GM21723 (cell line): ENCODE data around the gene ZNF516.

ENCODE experiments used
- ATAC-seq: cut with Tn5 transposase; IDR thresholded peaks from one replicate; pipeline ENCODE4 v1.9.1; 2021; ENCODE audit warnings: mild to moderate bottlenecking, moderate library complexity; ENCODE audit not compliant: unreplicated experiment

Gene ZNF516

GRCh38 chr18:76368976-76369375 lies 126.1 kb downstream of the ZNF516 start:
- ATAC-seq = no peak

DNA sequence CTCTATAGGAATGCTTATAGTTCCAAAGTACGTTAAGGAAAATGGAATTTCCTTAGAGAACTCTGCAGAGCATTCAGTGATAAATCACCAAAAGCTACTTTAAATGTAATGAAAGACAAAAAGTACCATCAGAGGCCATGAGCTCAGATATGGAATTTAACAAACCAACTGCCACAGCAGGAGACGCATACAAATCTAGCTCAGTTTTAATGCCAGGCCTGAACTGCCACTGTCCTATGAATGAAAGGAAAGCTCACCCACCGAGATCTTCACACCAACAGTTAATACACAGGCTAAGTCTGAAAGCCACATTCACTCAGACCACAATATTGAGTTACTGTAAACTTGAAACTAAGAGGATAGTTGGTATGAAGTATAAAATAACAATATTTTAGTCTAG lies 126.8 kb downstream of the ZNF516 start:
- ATAC-seq = no peak

- no peak for ATAC-seq
These were observed 127.6 kb downstream of the ZNF516 start for GRCh38 chr18:76367168-76368125.

DNA sequence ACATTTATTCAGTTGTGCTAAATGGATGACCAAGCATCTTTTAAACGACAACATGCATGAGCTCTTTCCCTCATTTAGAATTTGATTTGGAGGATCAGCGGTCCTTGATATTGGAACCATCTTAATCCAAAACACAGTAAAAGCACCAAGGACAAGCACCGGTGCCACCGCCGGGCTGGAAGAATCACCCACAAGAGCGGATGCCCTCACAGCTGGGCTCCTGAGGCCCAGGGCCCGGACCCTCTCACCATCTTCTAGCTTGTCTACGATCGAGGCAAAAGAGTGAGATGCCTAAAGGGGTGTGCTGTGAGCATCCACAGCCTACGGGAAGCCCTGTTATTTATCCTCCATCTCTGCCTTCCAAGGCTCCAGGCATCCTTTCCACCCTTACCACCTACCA lies 129.5 kb downstream of the ZNF516 start:
- no peak for ATAC-seq

GRCh38 chr18:76364282-76365259 lies 130.5 kb downstream of the ZNF516 start:
- peak; percentile 93 for ATAC-seq

DNA sequence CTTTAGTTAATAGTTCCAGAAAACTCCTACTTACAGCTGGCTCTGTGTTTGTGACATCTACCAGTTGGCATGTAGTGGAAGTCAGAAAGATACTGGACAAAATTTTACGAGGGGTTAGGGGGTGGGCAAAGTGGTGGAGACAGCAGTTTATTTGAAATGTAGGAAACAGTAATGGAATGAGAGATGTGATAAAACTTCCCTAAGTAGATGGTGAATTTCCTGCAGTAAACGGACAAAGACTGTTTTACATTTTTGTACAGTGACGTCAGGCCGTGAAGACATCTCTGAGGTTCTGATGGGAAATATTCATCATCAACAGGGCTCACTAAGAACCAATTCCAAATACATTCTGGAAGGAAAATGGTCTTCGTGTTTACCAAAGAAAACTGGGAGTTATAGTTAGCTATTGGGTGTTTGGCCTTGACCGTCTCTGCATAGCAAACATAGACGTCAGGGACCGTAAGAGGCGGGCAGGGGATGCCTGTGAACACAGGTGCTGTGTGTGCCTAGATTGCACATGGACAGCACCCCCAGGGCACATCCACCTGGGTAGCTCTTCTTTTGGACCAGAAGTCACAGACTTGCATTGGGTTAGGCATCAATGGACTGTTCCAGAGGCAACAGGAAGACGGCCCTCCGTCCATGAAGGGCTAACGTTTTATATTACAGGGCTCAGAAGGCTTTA lies 131.5 kb downstream of the ZNF516 start:
- peak; percentile 3 for ATAC-seq

DNA sequence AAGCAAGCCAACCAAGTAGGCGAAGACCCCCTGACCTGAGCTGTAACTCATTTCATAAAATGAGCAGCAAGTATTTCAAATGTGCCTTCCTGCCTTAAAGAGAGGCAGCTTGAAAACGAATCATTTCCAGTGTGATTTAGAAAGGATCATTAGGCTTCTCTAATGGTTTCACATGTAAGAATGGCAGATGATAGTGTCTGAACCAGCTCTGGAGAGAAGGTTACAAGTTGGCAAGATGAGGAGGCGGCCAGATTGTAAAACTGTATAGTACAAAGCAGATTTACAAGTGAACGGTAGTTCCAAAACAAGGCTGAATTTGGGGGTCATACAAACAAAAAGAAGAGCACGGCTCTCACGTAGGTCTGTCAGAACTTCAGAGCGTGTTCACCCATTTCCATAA lies 132.4 kb downstream of the ZNF516 start:
- ATAC-seq = no peak

DNA sequence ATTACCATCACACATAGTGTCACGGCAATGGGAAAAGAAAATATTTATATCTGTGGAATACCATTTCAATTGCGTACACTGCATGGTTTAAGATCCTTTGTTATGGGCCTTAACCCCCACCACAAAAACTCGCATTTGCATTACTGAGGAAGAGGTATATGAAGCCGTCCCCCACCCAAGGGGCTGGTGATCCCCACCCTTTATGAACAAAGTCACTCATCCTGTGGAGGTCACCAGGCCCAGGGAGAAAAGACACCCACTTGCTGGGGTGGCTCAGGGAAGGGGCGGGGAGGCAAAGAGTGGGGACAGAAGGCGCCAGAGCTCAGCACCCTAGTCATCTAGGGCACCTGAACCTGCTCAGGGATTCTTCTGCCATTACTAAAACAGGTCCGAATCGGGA lies 133.8 kb downstream of the ZNF516 start:
- ATAC-seq = no peak

DNA sequence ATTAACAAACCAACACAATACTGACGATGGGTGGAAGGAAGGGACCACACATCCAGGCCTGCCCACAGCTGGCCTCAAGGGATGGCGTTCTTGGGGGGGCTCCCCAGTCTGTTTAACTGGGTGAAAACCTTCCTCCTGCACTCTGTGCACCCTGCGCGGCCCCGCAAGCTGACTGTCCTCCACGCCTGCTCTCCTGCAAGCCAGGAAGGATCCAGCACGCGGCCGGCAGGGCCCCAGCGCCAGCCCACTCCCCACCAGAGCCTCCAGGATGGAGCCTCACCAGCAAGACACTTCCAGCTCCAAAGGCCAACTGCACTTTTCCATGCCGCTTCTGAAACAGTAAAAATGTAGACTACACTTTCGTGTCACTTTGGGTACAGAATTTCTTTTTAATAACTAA lies 135.1 kb downstream of the ZNF516 start:
- no peak for ATAC-seq

GRCh38 chr18:76358774-76359173 lies 136.3 kb downstream of the ZNF516 start:
- no peak for ATAC-seq

DNA sequence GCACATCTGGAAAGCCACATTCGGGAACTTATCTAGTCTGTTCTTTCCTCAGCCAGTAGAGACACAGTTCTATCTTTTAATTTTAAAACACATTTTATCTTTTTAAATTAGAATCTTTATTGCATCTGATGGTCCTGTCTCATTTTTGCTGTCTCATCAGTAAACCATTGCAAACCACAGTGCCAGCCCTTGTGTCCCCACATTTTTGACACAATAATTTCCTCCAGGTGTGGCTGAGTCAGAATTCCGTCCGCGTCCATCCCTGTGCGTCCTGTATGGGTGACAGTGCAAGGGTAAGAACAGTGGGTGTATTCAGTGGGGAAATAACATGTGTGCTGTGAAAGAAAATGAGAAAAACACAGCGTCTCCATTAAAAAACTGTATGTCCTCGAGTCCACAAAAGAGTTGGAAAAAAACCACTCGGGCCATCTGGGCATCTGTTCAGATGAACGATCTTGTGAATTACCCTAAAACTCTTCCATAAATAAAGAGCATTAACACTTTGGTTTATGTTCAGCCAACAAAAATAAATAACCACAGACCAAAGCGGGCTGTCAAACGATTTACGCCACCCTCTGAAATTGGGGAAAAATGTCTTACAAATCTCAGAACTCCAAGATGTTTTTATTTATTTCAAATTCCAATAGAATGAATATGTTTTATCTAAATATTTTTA lies 137.3 kb downstream of the ZNF516 start:
- ATAC-seq = no peak

GRCh38 chr18:76357174-76357573 lies 137.9 kb downstream of the ZNF516 start:
- no peak for ATAC-seq

- ATAC-seq = no peak
These were observed 138.4 kb downstream of the ZNF516 start for GRCh38 chr18:76356666-76357065.

DNA sequence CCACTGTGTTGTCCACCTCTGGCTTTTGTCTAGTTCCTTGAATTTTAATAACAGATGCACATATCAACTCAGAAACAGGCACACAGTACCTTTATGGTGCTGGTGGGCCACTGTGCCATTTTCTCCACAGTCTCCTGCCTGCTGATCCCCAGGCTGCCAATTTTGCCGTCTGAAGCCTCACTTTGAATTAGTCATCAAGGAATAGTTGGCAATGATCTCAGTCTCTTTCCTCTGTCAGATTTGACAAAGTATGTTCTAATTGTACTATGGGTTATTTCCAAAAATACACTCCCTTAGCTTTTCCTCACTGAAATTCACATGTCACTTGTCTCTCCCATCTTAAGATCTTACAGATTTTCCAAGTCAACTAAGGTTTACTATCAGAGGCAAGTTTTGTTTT lies 140.7 kb downstream of the ZNF516 start:
- ATAC-seq = no peak

GRCh38 chr18:76353500-76353899 lies 141.5 kb downstream of the ZNF516 start:
- ATAC-seq = no peak

DNA sequence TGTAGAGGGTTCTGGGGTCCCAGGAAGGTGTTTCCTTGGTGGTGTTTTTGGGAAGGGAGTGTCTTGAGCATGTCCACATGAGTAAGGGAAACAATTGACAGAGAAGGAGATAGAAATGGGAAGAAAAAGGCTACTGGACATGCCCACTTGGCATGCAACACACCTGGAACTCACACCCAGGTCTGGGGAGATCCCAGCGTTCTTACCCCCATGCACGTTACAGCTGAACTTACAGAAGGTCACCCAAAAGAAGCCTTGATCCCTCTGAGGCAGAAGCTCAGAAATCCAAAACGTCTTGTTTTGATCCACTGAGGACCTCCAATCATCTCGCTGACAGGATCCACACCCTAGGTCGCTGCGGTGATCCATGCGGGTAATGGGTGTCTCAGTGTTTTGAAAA lies 142.0 kb downstream of the ZNF516 start:
- no peak for ATAC-seq

DNA sequence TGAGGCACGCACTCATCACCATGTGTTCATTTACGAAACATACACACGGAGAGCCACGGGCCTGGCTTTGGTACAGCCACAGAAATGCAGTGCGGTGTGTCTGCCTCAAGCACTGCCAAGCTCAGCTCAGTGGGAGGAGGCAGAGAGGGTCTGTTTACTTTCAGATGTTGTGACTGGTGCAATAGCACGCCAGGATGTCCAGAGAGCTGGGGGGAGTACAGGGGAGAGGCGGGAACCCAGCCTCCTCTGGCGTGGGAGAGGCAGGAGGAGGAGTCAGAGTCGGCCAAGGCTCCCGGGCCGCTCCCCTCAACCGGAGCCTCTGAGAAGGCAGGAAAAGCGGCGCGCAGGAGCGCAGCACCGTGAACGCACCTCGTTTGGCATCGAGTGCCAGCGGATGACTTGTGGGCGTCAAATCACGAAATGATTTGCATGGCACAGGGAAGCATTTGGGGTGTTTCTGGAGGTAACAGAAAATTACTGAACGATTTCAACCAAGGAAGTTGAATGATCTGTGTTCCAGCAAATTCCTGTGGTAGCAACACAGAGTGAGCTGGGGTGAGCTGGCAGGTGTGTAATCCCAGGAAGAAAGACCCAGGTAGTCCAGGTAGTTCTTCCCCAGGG lies 143.0 kb downstream of the ZNF516 start:
- ATAC-seq = no peak

DNA sequence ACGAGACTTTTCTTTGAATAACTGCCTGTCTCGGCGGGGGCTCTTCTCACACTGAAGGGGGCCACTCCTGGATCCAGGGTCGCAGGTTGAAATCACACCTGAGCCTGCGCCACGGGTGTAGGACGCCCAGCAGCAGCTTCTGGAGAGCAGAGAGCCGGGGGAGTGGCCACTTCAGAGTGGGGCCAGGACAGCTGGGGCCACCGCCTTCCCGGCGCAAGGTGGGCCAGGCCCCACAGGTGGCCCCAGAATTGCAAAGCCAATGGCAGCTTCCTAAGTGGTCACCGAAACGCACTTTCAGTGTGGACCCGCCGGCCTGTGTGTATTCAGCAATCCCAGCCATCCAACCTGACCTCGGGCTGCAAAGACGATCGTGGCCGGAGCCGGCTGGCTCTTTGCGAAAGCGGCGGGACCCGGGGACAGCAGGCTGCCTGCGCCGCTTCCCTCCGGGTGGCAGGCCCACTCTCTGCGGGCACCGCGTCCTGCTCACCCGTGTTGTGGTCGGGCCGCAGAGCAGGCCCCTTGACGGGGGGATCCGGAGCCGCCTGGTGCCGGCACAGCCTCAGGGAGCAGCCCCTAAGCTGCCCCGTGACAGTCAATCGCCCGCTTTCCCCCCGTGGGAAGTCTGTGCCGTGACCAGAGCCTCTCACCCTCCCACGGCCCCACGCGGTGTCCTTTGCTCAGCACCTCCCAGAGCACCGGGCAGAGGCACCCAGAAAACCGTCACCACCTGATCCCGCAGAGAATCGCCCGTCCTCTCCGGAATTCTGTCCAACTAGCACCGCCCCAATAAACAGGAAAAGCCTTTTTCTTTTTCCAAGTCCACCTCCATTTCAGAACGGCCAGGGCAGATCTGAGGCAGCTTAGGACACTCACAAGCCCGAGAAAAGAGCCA lies 144.7 kb downstream of the ZNF516 start:
- ATAC-seq = no peak
